CD4-positive, alpha-beta T cell (primary cell): ENCODE results near the gene BPHL. TPM values are rescaled to one million over a fixed set of nuclear protein-coding genes. Genes with fewer than 3 reads are reported as not detected.

ENCODE experiments used
- ATAC-seq: fragments of 200-7000 bp; cut with Tn5 transposase; one replicate; pipeline ENCODE4 v1.10.0; 2022; ENCODE audit warnings: mild to moderate bottlenecking; ENCODE audit not compliant: poor library complexity
- CTCF ChIA-PET: fragments of 350-600 bp; sonication (Branson Sonifier 250); formaldehyde crosslinking; loops from one replicate; lab custom pipeline; 2021; ENCODE audit warnings: antibody characterized with exemption, inconsistent platforms; lab: Charles Lee
- POLR2A ChIA-PET: fragments of 350-600 bp; sonication (Branson Sonifier 250); formaldehyde crosslinking; loops from one replicate; lab custom pipeline; 2021; ENCODE audit warnings: antibody characterized with exemption, inconsistent platforms; lab: Charles Lee
- DNase-seq, 14 experiments: peaks; one replicate each; pipeline ENCODE4 v3.0.0-alpha.2; 2013 to 2020; ENCODE audit warnings: mixed read lengths in 2 of 14
- H3K27ac ChIP-seq, 2 donors: one replicate each; pipeline versions ENCODE4 v1.5.1 to v1.7.0; 2013; ENCODE audit warnings: low read length in 2 of 2, low read depth in 1 of 2, mild to moderate bottlenecking in 1 of 2
- H3K27me3 ChIP-seq, 2 experiments: 1 replicate in 1 of 2; 2 replicates in 1 of 2; pipeline versions ENCODE4 v1.6.1 to v1.7.0; 2013; ENCODE audit warnings: low read length in 2 of 2, control low read depth in 1 of 2, mild to moderate bottlenecking in 1 of 2, moderate library complexity in 1 of 2; ENCODE audit not compliant: insufficient read depth in 2 of 2, control insufficient read depth in 1 of 2
- H3K36me3 ChIP-seq: one replicate; pipeline ENCODE4 v1.6.1; 2013; ENCODE audit warnings: low read length, control low read depth; ENCODE audit not compliant: insufficient read depth
- H3K4me1 ChIP-seq: one replicate; pipeline ENCODE4 v1.6.1; 2013; ENCODE audit warnings: low read length, control low read depth; ENCODE audit not compliant: insufficient read depth
- H3K4me3 ChIP-seq: one replicate; pipeline ENCODE4 v1.5.1; 2013; ENCODE audit warnings: mild to moderate bottlenecking, low read length, moderate library complexity
- H3K9me3 ChIP-seq, 2 experiments: 1 replicate in 1 of 2; 2 replicates in 1 of 2; pipeline versions ENCODE4 v1.6.1 to v1.7.0; 2013; ENCODE audit warnings: low read length in 2 of 2, mild to moderate bottlenecking in 2 of 2, control low read depth in 1 of 2, moderate library complexity in 1 of 2; ENCODE audit not compliant: control insufficient read depth in 1 of 2, insufficient read depth in 1 of 2
- H3K27ac Mint-ChIP-seq: one replicate; pipeline ENCODE4 v1.8.0; 2020; ENCODE audit warnings: mixed read lengths
- H3K27me3 Mint-ChIP-seq: one replicate; pipeline ENCODE4 v1.8.0; 2021; ENCODE audit warnings: mixed read lengths
- H3K36me3 Mint-ChIP-seq: one replicate; pipeline ENCODE4 v1.8.0; 2021; ENCODE audit warnings: low read depth, mixed read lengths
- H3K4me1 Mint-ChIP-seq: one replicate; pipeline ENCODE4 v1.8.0; 2021; ENCODE audit warnings: low read depth, mixed read lengths
- H3K4me3 Mint-ChIP-seq: one replicate; pipeline ENCODE4 v1.8.0; 2020; ENCODE audit warnings: mild to moderate bottlenecking, mixed read lengths
- H3K9me3 Mint-ChIP-seq: one replicate; pipeline ENCODE4 v1.8.0; 2020; ENCODE audit warnings: mixed read lengths
- intact Hi-C, 2 experiments: fragments of 100-400 bp; cut with DNase I in 1 of 2; cut with micrococcal nuclease in 1 of 2; formaldehyde crosslinking; loops; one replicate each; pipeline versions ENCODE4 v1.15.1 to v1.9.0; 2023 to 2025; cut with DNase I, micrococcal nuclease
- total RNA-seq, 174 experiments: library from RNA in 2 of 174; stranded (reverse) in 2 of 174; gene quantifications; one replicate each; pipeline ENCODE4 v1.2.3 and lab custom pipeline; 2021 to 2026
- TF ChIP-seq, protein P1 (sequence below): fragments of 200-600 bp; IDR thresholded peaks from one replicate; pipeline ENCODE4 v1.8.0; 2022; ENCODE audit warnings: antibody characterized with exemption, mild to moderate bottlenecking

BPHL gene
- total RNA-seq, 2 experiments from 2014 or later: 5.2 to 5.7 TPM

DNA sequence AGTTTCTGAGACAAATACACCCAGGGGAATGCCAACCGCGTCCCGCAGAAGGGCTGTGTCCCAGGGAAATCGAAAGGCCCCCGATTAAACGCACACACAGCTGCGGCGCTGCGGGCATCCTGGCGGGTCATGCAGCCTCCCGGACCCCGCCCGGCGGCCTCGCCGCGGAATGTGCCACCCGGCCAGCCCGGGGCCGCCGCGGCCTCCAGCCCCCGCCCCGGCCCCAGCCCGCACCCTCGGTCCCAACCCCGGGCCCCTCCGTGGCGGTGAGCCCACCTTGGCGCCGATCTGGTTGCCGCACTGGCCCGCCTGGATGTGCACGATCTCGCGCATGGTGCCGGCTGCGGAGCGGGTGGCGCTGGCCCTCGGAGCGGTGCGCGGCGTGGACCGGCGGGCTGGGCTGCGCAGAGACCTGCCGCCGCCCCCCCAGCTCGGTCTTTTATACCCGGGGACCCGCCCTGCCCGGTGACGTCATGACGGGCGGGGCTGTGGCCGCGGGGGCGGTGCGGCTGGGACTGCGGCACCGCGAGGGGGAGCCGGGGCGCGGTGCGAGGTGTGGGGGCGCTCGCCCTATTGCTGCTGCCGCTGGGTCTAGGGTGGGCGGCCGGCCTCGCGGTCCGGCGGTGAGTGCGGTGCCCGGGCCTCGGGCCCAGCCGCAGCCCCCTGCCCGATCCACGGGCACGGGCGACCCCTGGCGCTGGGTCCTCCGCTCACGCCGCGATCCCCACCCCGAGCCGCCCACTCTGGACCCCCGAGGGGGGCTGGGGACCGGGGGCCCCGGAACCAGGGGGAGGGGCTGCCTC, 38.8 kb downstream of the BPHL start, which contains the start of gene TUBB2A:
Gene TUBB2A, minus strand, starts transcription at position 414 of the 803 bp plus-strand sequence. Its CDS starts 81 bp downstream, at position 333.
- peaks cover 41% of the 10 kb centered on the region for H3K4me1 Mint-ChIP-seq
- Histone ChIP-seq H3K4me1 (peaks cover 46% of the 10 kb centered on the region), H3K27me3 (no peaks in the 10 kb centered on the region), H3K27ac (peak within 1 kb of the TSS; percentile 52 to 59), H3K9me3 (no peaks in the 10 kb centered on the region), H3K4me3 (peak within 1 kb of the TSS; percentile 75), H3K36me3 (no peaks in the 10 kb centered on the region)
- POLR2A ChIA-PET: interaction anchor here (0.6 to 1.6 kb wide), 12 partner anchors 10 to 692 kb away, joined by 3 to 10 read pairs (median 3); partner anchors contain the start of genes FAM50B, NQO2, PSMG4 and RIPK1
- DNase-seq: peak; percentile 79 to 94 (median 87)
- no peaks in the 10 kb centered on the region for H3K9me3 Mint-ChIP-seq
- CTCF ChIA-PET: interaction anchor here (0.6 to 1.3 kb wide), 11 partner anchors 8 to 864 kb away, joined by 3 to 6 read pairs (median 3); a partner anchor contains a TSS
- peak; percentile 62 for ATAC-seq
- H3K27me3 Mint-ChIP-seq: peaks cover 4% of the 10 kb centered on the region
- intact Hi-C loops: loop anchor here in 1 of 2 experiments (2.0 to 5.0 kb wide), 5 partner anchors 40 to 299 kb away; partner anchors contain the start of genes BPHL, PSMG4 and SLC22A23
- peaks cover 12% of the 10 kb centered on the region for H3K36me3 Mint-ChIP-seq
- H3K27ac Mint-ChIP-seq: peak within 1 kb of the TSS; percentile 87
- H3K4me3 Mint-ChIP-seq: peak within 1 kb of the TSS; percentile 91
- TF ChIP-seq, protein P1, sequence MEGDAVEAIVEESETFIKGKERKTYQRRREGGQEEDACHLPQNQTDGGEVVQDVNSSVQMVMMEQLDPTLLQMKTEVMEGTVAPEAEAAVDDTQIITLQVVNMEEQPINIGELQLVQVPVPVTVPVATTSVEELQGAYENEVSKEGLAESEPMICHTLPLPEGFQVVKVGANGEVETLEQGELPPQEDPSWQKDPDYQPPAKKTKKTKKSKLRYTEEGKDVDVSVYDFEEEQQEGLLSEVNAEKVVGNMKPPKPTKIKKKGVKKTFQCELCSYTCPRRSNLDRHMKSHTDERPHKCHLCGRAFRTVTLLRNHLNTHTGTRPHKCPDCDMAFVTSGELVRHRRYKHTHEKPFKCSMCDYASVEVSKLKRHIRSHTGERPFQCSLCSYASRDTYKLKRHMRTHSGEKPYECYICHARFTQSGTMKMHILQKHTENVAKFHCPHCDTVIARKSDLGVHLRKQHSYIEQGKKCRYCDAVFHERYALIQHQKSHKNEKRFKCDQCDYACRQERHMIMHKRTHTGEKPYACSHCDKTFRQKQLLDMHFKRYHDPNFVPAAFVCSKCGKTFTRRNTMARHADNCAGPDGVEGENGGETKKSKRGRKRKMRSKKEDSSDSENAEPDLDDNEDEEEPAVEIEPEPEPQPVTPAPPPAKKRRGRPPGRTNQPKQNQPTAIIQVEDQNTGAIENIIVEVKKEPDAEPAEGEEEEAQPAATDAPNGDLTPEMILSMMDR: peak; percentile 42

DNA sequence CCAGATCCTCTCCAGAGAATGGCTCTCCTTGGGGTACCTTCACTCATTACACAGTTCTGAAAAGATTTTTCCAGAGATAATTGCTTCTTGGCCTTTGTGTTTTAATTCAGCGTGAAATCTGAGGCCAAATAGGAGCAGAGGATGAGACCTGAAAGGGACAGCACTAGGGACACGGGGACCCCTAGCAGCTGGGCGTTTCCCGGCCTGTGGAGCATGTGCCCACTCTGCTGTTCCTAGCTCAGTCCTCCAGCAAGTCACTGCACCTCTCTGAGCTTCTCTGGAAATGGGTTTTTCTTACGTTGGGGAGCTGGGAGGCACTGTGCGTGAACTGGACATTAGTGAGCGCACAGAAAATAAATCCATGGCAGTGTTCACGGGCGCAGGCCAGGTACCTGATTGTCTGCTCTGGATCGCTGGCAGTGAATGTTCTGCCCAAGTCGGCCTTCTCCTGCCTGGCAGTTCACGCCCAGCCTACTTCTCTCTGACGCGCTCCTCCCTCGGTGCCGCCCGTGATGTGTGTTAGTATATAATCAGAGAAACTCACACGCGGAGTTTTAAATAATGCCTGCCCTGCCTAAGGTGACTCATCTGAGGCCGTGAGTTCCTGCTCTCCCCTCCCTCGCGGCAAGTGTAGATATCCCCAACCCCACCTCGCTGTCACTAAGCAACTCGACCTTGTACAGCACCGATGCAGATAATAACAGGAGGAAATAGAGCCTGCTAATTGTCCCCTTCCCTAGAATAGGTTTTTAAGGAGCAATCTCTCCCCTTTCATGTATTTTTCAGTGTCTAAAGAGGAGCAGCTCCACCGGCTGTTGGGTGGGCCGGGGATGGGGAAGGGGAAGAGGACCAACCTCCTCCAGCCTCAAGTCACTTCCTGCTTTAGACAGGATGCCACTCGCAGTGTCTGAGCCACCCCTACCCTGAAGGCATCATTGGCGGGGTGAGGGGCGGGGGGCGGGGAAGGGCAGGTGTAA, 41.6 kb downstream of the BPHL start:
- no peaks in the 10 kb centered on the region for H3K9me3 Mint-ChIP-seq
- peaks cover 51% of the 10 kb centered on the region for H3K4me1 Mint-ChIP-seq
- H3K27me3 Mint-ChIP-seq: peaks cover 8% of the 10 kb centered on the region
- peak overlapping the region; percentile 82 for H3K4me3 Mint-ChIP-seq
- intact Hi-C loops: loop anchor here (2.0 to 10.0 kb wide), 8 partner anchors 33 to 395 kb away; partner anchors contain the start of genes BPHL (in 1 of the 2), PSMG4 (in 1 of the 2), RIPK1 (in 1 of the 2) and TUBB2B (in 1 of the 2)
- ATAC-seq: peak; percentile 65
- H3K27ac Mint-ChIP-seq: peak overlapping the region; percentile 87
- peak overlapping the region; percentile 6 for H3K4me3 ChIP-seq
- ChIA-PET POLR2A (interaction anchor here (0.6 kb wide), 1 partner anchor 170 kb away, joined by 3 read pairs; no protein-coding TSS in a partner anchor), CTCF (interaction anchor here (2.5 kb wide), 1 partner anchor 91 kb away, joined by 10 read pairs; no protein-coding TSS in a partner anchor)
- DNase-seq: peak; percentile 43 to 89 (median 68)
- TF ChIP-seq, protein P1: no peak
- H3K4me1 ChIP-seq: peaks cover 55% of the 10 kb centered on the region
- H3K27me3 ChIP-seq: no peaks in the 10 kb centered on the region
- peaks cover 4% of the 10 kb centered on the region for H3K36me3 Mint-ChIP-seq
- no peaks in the 10 kb centered on the region for H3K36me3 ChIP-seq
- no peaks in the 10 kb centered on the region for H3K9me3 ChIP-seq
- H3K27ac ChIP-seq: peak overlapping the region; percentile 40 to 59
